Measurements from ENCODE around the gene EPHA7. TPM values are rescaled to one million over a fixed set of nuclear protein-coding genes. Genes with fewer than 3 reads are reported as not detected.

EPHA7 gene
- total and polyA plus RNA-seq, 2 of the 4 experiments (the other 2 are of a cell fraction): not detected

DNA sequence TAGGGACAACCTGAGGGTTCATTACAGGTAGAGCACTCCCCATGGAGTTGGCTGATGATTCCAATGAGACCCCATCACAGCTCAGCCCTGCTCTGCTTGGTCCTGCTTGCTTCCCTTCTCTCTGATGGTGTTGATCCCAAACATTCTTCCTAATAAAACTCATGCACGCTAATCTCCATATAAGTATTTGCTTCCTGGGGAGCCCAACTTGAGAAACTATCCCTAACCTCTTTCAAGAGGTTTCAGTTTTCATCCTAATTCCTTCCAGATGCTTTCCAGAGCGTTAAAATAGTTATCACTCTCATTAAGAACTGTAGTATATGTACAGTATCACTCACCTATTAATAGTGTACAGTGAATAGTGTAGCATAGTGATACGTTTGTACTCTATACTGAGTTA is 68.1 kb downstream of the EPHA7 start:
- no peak overlapping the region for H3K14ac ChIP-seq (replicated peaks; ENCODE audit: low read depth, low read length)
- no peak overlapping the region for H4K91ac ChIP-seq (ENCODE audit: insufficient read depth, low read depth, low read length)
- no peaks in the 10 kb centered on the region for H3K36me3 ChIP-seq (ENCODE audit: control insufficient read depth, insufficient read depth, low read length)
- H4K20me1 ChIP-seq (ENCODE audit: insufficient read depth, low read length): no peaks in the 10 kb centered on the region
- no peak overlapping the region for H3K4me3 ChIP-seq (ENCODE audit: insufficient read depth, low read depth, low read length)
- H3K56ac ChIP-seq (ENCODE audit: extremely low read depth, insufficient read depth, low read length): no peak overlapping the region
- H3K18ac ChIP-seq (ENCODE audit: low read depth, low read length): no peak overlapping the region
- H3K4ac ChIP-seq (ENCODE audit: low read depth, low read length): no peak overlapping the region
- CTCF ChIA-PET: no interaction called here
- H3K9ac ChIP-seq (ENCODE audit: low read depth, low read length): no peak overlapping the region
- intact Hi-C loops (cut with micrococcal nuclease): no loop called here
- in situ Hi-C loops (cut with MboI; ENCODE audit: low sequenced_read_pairs): no loop called here
- H2BK120ac ChIP-seq (ENCODE audit: low read depth, low read length): no peak overlapping the region
- no CpG with 5 or more reads among the region's 3 CpGs for WGBS, 2 experiments (ENCODE audit: extremely low coverage in 2 of 2, insufficient read length in 1 of 2)
- no peak for DNase-seq
- POLR2A ChIA-PET (ENCODE audit: unreplicated experiment): no interaction called here
- no peak overlapping the region for H2BK15ac ChIP-seq (ENCODE audit: low read depth, low read length)
- H3K23ac ChIP-seq (ENCODE audit: low read depth, low read length): no peak overlapping the region
- H2BK5ac ChIP-seq (ENCODE audit: low read depth, low read length, poor library complexity, severe bottlenecking): no peak overlapping the region
- H3K27me3 ChIP-seq (ENCODE audit: control insufficient read depth, insufficient read depth, low read length): no peaks in the 10 kb centered on the region
- no TSS peak for BruUV-seq (replicated peaks)
- no peak overlapping the region for H2AFZ ChIP-seq (replicated peaks; ENCODE audit: low read length, poor library complexity)
- no peaks in the 10 kb centered on the region for H3K79me1 ChIP-seq (ENCODE audit: low read depth in 1 of 2, low read length in 2 of 2)
- ATAC-seq (ENCODE audit: low read depth): no peak
- H2AK5ac ChIP-seq (ENCODE audit: low read depth, low read length): no peak overlapping the region
- no peaks in the 10 kb centered on the region for H3K4me1 ChIP-seq (ENCODE audit: control insufficient read depth, insufficient read depth, low read length)
- no peak overlapping the region for H4K5ac ChIP-seq (ENCODE audit: low read depth, low read length)
- H2BK20ac ChIP-seq (ENCODE audit: low read depth, low read length): no peak overlapping the region
- no peaks in the 10 kb centered on the region for H3K9me3 ChIP-seq (ENCODE audit: control insufficient read depth, insufficient read depth, low read length)
- dilution Hi-C loops (cut with HindIII; ENCODE audit: low sequenced_read_pairs, unreplicated experiment): no loop called here
- no peak overlapping the region for H3K4me2 ChIP-seq (ENCODE audit: low read depth, low read length)
- no peak overlapping the region for H3K27ac ChIP-seq (ENCODE audit: insufficient read depth, low read length)
- no peak overlapping the region for H2AK9ac ChIP-seq (replicated peaks; ENCODE audit: low read depth, low read length, poor library complexity)
- TF ChIP-seq, protein P1, sequence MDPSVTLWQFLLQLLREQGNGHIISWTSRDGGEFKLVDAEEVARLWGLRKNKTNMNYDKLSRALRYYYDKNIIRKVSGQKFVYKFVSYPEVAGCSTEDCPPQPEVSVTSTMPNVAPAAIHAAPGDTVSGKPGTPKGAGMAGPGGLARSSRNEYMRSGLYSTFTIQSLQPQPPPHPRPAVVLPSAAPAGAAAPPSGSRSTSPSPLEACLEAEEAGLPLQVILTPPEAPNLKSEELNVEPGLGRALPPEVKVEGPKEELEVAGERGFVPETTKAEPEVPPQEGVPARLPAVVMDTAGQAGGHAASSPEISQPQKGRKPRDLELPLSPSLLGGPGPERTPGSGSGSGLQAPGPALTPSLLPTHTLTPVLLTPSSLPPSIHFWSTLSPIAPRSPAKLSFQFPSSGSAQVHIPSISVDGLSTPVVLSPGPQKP (IDR thresholded peaks at IDR 0.05; ENCODE audit: borderline replicate concordance, low read depth, low read length): no peak
- TF ChIP-seq NFE2L2 (IDR thresholded peaks at IDR 0.05; ENCODE audit: low read depth, low read length) (no peak), FOS (IDR thresholded peaks at IDR 0.05; ENCODE audit: low read depth, low read length) (no peak), RFX5 (IDR thresholded peaks at IDR 0.05; ENCODE audit: low read depth, low read length) (no peak), SMC3 (IDR thresholded peaks at IDR 0.05; ENCODE audit: low read depth, low read length) (no peak), MAFK (IDR thresholded peaks at IDR 0.05; ENCODE audit: low read depth, low read length) (no peak), BHLHE40 (IDR thresholded peaks at IDR 0.05; ENCODE audit: low read depth, low read length) (no peak), MXI1 (IDR thresholded peaks at IDR 0.05; ENCODE audit: borderline replicate concordance, low read depth, low read length) (no peak), POLR2A (IDR thresholded peaks at IDR 0.05; ENCODE audit: low read depth, low read length) (no peak)
- H3K9me1 ChIP-seq (ENCODE audit: insufficient read depth, low read length): no peaks in the 10 kb centered on the region
- no peak overlapping the region for H4K8ac ChIP-seq (ENCODE audit: low read depth in 2 of 2, low read length in 2 of 2)
